HG02870 (cell line): ENCODE measurements around the gene PDE6D.
"Not testable (repeated sequence)": the region's sequence is repeated elsewhere in the genome, so short reads cannot be mapped to it uniquely, and the experiment has no call there.

ENCODE experiments used
- ATAC-seq: cut with Tn5 transposase; IDR thresholded peaks from one replicate; pipeline ENCODE4 v1.9.1; 2021; ENCODE audit warnings: mild to moderate bottlenecking, moderate library complexity; ENCODE audit not compliant: unreplicated experiment

Gene PDE6D

DNA sequence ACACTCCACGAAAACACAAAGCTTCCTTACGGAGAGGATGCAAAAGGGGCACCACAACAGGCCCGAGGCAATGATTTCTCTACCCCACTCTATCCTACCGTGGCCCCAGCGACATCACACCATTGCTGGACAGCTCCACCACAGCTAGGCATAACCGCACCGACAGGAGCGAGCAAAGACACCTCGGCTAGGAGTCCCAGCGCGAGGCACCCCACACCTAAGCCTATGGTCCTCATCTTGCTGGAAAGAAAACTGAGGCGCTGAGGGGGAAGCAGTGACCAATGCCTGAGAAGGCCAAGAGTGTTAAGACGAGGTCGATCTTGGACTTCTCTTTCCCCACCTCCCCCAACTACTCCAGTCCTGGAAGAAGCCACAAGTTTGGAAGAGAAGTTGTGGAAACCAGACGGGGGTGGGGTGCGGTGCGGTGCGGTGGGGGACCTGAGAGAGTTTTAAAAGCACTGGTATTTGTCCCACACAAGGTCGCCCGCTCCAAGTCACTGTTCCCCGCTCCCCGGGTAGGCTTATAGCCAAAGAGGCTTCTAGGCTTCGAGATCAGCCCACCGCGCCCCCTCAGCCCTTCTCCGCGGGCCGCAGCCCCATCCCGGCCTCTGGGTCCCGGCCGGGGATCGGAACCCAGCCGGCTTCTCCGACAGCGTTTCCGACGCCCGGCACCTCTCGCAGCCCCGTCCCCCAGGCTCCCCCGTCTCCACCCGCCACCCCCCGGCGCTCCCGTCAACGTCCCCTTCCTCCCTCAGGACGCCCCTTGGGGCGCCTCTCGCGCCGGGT lies 766 bp downstream of the PDE6D start:
- ATAC-seq, result peak; percentile 11

DNA sequence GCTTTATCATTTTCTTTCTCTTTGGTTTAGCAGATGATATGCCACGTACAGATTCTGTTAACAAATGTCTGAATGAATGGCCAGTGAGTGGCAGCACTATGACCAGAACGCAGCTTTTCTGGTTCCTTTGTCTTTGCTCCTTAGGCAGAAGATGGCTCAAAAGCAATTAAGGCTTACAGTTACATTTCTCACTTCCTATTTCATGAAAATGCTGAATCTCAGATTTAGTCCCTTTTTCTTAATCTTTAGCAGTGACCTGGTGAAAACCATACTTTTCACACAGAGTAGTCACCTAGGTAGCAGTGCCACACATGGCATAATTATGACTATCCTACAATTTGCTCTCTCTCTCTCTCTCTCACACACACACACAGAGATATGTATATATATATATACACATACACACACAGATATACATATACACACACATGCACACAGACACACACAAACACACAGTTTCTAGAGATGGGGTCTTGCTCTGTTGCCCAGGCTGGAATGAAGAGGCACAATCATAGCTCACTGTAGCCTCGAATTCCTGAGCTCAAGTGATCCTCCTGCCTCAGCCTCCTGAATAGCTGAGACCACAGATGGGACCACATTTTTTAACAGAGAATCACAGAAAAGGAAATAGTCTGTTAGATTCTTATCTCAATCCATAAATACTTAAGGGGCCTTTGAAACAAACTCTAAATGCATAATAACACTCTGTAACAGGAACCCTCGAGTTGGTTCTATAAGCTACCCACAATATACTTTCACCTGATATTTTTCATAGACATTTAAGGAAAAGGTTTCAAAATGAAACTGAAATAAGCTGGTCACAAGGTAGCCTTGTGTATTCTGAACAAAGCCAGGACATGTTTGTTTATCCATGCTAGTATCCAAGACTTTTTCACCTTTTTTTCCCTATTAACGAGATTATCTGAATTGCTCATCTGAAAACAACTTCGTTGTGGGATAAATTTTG lies 11.6 kb downstream of the PDE6D start:
- no peak for ATAC-seq

DNA sequence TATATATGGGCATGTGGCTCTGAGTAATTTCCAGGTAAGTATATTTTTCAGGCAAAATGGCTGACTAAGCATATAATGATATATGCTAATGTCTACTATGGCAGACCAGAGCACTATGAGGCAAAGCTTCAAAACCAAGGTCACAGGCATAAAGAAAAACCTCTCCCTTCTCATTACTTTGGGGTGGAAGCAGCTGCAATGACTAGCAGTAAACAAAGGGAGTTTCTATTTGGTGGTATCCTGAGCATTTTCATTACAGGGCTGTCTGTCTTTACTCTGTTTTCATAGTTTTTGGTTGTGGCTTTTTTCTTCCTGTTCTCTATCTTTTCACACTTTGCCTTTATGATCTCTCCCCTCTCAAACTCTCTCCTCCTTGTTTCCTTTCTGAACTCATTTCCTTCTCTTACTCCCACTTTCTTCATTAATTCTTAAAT lies 15.6 kb downstream of the PDE6D start:
- ATAC-seq, result no peak

DNA sequence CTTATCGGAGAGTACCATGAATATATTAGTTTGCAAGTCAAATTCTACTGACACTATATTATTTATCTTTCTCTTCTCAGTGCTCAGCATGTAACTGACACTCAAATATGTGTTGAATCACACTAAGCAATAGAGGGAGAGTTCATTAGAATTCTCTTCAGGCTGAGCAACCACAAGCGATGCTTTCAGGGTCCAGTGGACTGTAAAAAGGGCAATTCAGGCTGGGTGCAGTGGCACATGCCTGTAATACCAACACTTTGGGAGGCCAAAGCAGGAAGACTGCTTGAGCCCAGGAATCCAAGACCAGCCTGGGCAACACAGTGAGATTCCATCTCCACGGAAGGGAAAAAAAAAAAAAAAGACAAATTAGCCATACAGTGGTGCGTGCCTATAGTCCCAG lies 16.3 kb downstream of the PDE6D start:
- no peak for ATAC-seq

DNA sequence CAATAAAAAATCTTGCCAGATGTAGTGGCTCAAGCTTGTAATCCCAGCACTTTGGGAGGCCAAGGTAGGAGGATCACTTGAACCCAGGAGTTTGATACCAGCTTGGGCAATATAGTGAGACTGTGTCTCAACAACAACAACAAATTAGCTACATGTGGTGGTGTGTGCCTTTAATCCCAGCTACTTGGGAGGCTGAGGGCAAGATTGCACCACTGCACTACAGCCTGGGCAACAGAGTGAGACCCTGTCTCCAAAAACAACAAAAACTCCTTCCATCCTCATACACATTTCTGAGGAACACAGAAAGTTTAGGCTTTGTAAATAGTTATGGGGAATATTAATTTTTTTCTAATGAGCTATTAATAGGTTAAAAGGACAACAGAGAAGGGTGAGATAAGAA lies 17.0 kb downstream of the PDE6D start:
- ATAC-seq, result no peak

DNA sequence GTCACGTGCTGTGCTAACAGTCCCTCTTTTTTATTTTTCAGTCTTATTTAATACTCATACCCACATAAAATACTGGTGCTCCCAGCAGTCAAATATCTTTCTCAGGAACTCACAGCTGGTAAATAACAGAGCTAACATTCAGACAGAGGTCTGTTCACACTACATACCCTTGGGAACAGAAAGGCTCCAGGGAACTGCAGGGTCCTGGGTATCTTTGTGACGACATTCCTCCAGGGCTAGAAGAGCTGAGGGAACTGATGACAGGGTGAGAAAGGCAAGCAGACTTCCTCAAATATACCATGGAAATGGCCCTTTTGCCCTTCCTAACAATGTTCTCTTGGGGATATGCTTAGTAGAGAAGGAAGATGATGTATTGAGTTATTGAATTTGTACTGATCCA lies 19.3 kb downstream of the PDE6D start:
- no peak for ATAC-seq

DNA sequence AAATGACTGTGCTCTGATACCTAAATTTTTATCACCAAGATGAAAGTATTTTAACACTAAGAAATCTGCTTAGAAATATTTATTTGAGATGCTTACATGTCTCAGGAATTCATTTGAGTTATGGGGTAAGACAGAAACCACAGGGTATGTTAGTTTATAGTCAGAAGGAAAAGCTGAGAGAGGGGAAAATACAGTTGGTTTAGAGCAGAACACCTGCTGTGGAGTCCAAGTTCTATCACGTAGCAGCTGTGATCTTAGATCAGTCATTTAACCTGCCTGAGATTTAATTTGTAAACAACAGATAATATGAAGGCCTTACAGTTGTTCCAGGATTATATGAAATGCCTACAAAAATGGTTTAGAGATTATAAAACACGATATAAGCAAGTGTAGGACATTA lies 29.0 kb downstream of the PDE6D start:
- no peak for ATAC-seq

DNA sequence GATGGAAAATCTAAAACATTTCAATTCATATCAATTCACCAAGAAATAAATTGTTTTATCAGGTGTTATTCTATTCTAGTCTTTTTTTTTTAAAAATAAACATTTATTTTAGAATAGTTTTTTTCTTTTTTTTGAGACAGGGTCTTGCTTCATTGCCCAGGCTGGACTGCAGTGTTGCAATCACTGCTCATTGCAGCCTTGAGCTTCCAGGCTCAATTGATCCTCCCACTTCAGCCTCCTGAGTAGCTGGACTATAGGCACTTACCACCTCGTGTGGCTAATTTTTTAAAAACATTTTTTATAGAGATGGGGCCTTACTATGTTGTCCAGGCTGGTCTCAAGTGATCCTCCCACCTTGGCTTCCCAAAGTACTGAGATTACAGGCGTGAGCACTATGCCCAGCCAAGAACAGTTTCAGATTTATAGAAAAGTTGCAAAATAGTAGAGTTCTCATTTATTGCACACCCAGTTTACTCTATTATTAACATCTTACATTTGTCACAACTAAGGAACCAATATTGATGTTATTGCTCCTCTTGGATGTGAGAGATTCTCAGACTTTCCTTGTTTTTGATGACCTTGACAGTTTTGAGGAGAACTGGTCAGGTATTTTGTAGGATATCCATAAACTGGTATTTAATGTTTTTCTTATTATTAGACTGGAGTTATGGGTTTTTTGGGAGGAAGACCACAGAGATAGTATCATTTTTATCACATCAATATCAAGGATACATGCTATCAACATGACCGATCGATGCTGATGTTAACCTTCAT lies 29.9 kb downstream of the PDE6D start:
- ATAC-seq, result no peak

DNA sequence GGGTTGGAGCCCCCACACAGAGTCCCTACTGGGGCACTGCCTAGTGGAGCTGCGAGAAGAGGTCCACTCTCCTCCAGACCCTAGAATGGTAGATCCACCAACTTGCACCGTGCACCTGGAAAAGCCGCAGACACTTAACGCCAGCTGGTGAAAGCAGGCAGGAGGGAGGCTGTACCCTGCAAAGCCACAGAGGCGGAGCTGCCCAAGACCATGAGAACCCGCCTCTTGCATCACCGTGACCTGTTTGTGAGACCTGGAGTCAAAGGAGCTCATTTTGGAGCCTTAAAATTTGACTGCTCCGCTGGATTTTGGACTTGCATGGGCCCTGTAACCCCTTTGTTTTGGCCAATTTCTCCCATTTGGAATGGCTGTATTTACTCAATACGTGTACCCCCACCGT lies 32.1 kb downstream of the PDE6D start:
- ATAC-seq, result not testable (repeated sequence)

DNA sequence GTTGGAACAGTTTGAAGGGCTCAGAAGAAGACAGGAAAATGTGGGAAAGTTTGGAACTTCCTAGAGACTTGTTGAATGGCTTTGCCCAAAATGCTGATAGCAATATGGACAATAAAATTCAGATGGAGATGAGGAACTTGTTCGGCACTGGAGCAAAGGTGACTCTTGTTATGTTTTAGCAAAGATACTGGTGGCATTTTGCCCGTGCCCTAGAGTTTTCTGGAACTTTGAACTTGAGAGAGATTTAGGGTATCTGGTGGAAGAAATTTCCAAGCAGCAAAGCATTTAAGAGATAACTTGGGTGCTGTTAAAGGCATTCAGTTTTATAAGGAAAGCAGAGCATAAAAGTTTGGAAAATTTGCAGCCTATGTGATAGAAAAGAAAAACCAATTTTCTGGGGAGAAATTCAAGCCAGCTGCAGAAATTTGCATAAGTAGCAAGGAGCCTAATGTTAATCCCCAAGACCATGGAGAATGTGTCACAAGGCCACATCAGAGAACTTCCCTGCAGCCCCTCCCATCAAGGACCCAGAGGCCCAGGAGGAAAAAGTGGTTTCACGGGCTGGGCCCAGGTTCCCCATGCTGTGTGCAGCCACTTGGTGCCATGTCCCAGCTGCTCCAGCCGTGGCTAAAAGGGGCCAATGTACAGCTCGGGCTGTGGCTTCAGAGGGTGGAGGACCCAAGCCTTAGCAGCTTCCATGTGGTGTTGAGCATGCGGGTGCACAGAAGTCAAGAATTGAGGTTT lies 32.8 kb downstream of the PDE6D start:
- ATAC-seq, result not testable (repeated sequence)

DNA sequence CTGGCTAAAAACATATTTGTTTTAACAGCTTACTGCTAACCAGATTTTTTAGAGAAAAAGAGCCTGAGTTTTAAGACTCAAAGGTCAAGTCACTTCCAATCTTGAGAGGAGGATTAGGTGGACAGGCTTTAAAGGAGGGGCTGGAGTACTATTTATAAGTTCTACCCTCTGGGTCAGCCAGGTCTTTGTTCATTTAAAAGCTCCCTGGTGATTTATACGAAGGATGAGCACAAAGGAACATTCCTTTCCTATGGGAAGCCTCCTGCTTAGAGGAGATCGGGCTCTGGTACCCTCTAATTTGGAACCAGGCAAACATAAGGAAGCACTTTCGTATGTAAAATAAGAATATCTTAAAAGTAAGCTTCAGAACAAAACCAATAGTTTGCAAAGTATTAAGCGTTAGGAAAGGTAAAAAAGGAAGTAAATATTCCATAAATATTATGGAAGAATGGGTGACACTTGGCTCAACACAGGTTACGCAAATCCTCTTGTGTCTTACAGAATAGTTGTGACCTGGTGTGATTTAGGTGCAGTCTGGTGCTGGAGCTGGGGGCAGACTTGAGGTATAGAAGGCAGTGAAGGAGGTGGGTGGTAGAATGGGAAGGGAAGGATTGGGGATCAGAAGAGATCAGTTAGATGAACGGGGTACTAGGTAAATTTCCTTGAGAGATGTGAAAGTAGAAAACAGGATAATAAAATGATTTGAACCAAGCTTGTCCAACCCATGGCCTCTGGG lies 35.6 kb downstream of the PDE6D start:
- no peak for ATAC-seq

DNA sequence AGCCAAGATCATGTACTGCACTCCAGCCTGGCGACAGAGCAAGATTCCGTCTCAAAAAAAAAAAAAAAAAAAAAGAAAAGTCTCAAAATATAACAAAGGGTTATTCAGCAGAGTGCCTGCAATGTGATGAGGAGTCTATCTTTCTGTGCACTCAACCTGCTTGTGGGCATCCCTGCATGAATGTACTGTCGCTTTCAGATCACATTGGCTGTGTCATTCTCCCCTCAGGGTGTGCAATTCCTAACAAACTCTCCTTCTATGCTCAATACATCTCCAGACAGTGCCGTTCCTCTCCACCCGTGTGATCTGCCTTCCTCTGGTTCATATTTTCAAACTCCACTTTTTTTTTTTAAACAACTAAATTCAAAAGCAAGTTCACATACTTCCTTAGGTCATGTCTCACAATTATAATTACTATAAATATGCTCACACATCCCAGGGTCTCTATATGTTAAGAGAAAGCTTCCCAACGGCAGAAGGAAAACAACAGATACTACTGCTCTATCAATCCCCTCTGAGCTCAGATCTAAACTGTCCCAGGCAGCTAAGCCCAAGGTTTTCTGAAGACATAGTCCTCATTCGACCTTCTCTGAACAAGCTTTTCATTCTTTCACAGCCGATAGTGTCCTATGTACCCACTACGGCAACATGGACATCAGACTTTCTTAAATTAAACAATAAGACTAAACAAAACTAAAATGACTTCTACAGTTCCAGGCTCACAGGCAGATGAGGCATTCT lies 37.5 kb downstream of the PDE6D start:
- ATAC-seq, result no peak

DNA sequence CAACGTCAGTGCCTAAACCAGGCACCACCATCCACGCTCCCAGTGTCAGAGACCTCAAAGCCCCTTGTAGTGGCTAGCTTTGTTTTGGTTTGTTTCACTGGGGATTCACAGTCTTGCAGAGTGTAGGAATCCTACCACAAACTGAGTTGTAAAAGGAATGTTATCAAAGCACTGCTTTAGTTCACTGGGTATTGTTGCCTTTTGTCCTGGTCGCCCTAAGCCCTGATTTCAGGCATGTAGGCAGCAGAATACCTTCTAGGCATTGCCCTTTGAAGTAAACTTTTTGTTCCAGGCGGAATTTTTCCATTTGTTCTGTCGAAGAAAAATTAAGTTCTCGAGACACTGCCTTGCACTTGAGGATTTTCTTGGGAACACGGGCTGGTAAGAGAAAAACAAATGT lies 43.3 kb downstream of the PDE6D start:
- ATAC-seq, result no peak

DNA sequence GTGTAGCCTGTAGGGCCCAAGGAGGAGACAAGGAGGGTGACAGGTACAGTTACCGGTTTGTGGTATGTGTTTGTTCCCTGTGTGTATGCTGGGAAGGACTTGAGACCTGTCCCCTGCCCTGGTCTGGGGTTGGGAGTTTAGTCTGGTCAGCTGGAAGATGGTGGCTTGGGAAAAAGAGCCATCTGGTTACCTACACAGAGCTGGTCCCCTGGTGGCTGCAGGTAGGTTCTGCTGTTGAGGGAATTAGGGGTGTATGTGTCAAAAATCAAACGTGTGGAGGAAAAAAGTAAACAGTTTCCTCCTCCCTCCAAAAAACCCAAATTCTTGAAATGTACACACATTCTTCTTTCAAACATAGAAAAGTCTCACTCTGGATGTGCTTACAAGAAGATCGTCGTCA lies 48.5 kb downstream of the PDE6D start:
- ATAC-seq, result no peak

DNA sequence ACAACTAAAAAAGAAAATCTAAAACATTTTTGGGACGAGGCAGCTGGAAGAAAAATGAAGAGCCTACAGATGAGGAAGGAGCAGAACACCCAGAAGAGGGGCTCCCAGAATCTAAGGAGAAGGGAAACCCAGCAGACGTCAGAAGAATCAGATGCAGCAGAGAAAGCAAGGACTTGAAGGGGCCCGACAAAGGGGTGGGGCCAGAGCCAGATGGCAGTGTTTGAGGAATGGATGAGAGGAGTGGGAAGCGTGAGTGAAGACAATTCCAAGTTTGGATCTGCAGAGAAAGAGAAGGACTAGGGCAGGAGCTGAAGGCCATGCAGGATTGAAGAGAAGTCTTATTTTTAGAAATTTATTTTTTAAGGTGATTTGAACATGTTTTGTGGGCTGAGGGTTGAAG lies 53.5 kb downstream of the PDE6D start:
- no peak for ATAC-seq

DNA sequence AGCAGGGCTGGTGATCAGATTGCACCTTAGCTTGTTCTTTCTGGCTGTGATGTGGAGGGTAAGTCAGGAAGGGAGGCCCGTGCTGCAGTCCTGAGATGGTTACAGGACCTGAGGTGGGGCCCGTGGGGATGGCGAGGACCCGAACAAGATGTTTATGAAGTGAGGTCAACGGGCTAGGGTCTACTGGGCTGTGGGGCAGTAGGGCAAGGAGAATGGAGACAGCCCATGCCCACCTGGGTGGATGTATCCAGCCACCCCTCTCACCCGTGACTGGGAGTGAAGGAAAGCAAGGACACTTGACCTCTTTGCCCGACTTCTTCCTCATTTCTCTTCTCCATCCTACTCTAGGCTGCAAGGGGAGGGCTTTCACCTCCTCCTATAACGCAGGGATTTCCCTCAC lies 54.8 kb downstream of the PDE6D start:
- ATAC-seq, result no peak

DNA sequence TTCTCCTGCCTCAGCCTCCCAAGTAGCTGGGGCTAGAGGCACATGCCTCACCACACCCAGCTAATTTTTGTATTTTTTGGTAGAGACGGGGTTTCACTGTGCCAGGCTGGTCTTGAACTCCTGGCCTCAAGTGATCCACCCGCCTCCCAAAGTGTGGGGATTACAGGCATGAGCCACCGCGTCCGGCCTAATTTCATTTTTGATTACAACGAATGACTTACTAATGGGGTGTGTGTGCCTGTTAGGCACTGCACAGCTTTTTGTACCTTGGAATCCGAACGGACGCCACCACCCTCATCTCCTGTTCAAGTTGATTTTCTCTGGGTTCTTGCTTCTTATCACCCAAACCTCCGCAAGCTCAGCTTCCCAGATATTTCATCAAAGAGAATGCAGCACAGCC lies 55.6 kb downstream of the PDE6D start:
- ATAC-seq, result no peak

DNA sequence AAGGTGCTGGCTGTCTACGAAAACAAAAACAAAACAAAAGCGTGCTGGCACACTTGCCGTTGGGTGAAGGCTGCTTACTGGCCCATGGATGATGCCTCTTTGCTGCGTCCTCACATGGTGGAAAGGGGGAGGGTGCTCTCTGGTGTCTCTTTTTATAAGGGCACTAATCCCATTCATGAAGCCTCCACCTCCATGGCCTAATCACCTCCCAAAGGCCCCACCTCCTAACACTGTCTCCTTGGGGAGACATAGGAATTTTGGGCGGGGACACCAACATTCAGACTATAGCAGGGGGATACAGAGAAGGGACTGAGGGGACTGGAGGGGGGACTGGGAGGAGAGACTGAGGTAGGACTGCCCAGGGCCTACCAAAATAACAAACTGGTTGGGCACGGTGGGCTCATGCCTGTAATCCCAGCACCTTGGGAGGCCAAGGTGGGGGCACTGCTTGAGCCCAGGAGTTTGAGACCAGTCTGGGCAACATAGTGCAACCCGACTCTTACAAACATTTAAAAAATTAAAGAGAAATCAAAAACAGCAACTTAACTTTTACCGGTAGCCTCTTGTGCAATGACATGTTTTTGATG lies 58.3 kb downstream of the PDE6D start:
- ATAC-seq, result no peak
